OCI-M2 (cell line): Measurements from ENCODE around the gene DNMT3L.
"Not testable (repeated sequence)": the region's sequence is repeated elsewhere in the genome, so short reads cannot be mapped to it uniquely, and the experiment has no call there.

ENCODE experiments used
- DNase-seq: peaks from one replicate; lab custom pipeline; 2025; ENCODE audit not compliant: unreplicated experiment; lab: John Stamatoyannopoulos, UW

The DNMT3L gene

GRCh38 chr21:44261675-44262295 is at the start of gene DNMT3L:
Gene DNMT3L (minus strand): TSS chr21:44261897. CDS start chr21:44261259, 638 bp downstream.
- DNase-seq: no peak

DNA sequence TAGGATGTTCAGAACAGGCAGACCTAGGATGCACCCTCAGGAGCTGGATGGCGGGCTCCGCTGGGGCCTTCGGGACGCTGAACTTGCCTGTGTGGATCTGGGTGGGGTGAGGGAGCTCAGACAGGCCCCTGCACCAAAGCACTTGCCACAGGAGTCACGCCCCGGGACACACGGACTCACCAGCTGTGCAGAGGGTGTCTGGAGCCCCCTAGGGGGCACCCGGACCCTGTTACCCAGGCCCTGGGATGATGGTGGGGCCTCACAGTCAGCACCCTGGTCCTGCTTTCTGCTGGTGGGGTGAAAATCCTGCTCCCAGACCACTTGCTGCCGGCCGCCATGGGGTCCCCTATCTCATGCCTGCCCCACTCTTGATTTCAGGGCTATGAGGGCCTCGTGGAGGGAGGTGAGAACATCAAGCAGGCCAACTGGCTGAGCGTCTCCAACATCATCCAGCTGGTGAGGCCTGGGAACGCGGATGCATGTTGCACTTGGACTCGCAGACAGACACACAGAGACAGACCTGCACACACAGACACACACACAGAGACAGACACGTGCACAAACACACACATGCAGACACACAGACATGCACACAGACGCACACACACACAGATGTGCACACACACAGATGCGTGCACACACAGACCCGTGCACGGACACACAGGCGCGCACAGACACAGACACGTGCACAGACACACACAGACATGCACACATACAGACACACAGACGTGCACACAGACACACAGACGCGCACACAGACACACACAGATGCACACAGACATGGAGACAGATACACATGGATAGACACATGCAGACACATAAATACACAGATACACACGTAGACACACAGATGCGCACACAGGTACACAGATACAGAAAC is 49.2 kb upstream of the DNMT3L start:
- no peak for DNase-seq

- DNase-seq: no peak
These were observed 45.4 kb upstream of the DNMT3L start for GRCh38 chr21:44306936-44307704.

DNA sequence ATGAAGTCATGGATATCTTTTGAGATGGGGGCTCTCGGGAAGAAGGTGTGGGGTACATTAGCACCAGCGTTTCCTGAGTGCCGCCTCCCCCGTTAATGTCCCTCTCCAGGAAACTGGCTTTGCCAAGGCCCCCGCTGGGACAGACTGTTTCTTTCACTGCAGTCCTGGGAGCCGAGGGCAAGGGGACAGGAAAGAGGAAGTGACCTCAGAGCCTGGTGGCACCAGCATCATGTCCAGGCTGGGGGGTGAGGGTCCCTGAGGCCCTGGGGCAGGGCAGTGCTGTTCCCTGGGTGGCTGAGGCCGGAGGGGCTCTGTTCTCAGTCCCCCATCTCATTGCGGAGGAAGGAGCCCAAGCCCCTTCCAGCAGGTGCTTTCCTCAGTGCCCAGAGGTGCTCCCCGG is 44.0 kb upstream of the DNMT3L start:
- DNase-seq: no peak

DNA sequence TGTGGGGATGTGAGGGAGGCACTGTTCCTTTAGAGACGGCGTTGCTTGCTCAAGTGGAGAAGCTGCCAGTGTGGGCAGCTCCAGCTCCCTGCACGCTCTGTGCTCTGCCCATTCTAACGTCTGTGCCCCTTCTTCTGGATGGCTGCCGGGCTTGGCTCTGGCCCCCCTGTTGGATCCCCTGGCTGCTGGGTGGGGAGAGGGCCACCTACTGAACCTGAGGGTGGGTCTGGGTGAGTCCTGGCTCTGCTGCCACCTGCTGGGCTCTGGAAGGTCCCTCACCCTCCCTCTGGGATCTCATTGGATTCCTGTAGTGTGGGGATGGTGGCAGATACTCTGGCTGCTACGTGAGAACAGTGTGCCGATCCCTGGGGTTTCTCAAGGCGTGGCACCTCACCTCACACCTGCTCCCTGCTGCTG is 43.2 kb upstream of the DNMT3L start:
- DNase-seq: peak; percentile 63

GRCh38 chr21:44304011-44304616 is 42.4 kb upstream of the DNMT3L start:
- DNase-seq: no peak

DNA sequence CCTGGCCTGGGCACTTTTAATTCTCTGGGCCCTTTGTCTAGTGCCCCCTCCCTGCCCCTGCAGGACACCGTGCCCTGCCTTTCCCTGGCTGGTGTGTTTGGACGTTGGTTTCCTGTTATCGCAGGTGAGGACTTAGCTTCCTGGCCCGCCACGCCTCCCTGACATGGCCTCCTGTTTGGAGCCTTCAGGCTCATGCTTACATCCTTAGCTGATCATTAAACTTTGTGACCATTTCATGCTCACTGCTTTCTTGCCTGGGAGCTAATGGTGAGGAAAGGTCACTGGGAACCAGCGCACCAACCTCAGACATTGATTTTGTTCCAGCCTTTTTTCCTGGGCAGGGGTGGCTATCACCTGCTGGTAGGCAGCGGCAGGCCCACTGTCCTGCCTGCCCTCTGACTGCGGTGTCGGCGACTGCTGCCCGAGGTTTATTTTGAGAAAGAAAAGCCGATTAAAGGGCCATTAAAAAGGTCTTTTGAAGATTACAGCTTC is 41.8 kb upstream of the DNMT3L start:
- no peak for DNase-seq

GRCh38 chr21:44302573-44303401 is 41.1 kb upstream of the DNMT3L start:
- DNase-seq: not testable (repeated sequence)

GRCh38 chr21:44301961-44302406 is 40.3 kb upstream of the DNMT3L start:
- no peak for DNase-seq

GRCh38 chr21:44301141-44301540 is 39.4 kb upstream of the DNMT3L start:
- DNase-seq: no peak

DNA sequence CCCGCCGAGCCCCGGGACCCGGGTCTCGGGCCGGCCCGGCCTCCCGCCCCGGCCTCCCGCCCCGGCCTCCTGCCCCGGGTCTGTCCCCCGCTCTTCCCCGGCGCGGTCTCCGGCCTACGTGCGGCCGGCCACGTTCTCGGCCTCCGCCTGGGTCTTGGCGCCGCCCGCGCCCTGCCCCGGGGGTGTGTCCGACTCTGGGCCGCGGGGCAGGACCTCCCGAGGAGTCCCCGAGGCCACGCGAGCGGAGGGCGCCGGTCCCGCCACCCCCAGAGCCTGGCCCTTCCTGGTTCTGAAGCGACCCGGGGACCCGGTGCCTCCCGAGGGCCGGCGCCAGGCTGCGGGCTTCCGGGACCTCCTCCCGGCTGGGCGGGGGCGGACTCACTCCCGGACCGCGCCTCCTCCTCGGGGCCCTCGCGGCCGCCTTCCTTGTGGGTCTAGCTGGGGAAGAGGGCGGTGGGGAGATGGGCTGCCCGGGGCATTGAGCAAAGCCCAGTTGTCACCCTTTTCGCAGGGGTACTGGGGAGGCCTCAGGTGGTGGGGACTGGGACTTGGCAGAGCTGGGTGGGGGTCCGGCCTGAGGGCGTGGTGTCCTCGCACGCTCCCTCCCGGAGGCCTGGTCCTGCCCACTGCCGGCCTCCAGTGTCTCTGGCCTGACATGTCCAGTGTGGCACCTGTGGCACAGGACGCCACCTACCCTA is 38.7 kb upstream of the DNMT3L start:
- peak; percentile 40 for DNase-seq

DNA sequence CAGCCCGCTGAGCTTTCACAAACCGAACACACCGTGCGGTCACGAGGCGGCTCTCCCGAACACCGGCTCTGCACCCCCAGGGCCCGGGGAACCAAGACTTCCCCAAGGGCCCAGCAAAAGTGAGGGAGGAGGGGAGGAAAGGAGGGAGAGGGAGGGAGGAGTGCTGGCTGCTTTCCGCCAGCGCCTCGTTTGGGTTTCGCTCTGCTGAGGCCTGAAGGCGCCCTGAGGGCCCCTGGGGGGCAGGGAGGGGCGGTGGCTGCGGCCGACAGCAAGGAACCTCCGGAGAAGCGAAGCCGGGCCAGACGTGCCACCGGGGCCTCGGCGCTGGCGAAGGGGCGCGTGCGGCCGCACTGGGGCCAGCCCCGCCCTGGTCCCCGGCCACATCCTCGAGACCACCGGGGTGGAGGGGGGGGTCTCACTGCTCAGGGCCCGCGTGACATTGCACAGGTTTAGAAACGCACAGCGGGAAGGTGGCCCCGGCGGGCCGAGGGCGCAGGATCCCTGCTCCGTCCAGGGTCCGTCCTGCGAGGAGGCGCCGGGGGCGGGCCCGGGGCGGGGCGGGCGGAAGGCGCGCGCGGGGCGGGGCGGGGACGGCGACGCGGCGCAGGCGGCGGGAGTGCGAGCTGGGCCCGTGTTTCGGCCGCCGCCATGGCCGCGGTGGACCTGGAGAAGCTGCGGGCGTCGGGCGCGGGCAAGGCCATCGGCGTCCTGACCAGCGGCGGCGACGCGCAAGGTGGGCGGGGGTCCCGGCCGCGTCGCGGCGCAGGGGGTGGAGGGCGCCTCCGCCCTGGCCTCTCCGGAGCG is 38.0 kb upstream of the DNMT3L start, which contains the start of gene PFKL:
TSS of gene PFKL (plus strand) at position 596 of the 804 bp plus-strand sequence. CDS start at position 649, 53 bp downstream.
- DNase-seq: peak; percentile 80

DNA sequence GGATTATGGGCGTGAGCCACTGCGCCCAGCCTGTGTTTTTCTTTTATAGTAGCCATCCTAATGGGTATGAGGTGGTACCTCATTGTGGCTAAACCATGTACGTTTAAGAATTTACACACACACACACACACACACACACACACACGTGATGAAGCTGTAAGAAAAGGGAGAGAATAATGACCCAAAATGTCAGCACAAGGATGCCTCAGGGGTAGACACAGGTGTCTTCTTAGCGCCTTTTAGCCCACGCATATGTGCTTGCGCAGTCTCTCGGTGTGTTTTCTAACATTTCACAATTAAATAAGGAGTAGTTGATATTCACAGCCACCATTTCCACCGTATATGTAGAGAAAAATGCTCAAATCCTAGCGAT is 37.4 kb upstream of the DNMT3L start:
- no peak for DNase-seq

DNA sequence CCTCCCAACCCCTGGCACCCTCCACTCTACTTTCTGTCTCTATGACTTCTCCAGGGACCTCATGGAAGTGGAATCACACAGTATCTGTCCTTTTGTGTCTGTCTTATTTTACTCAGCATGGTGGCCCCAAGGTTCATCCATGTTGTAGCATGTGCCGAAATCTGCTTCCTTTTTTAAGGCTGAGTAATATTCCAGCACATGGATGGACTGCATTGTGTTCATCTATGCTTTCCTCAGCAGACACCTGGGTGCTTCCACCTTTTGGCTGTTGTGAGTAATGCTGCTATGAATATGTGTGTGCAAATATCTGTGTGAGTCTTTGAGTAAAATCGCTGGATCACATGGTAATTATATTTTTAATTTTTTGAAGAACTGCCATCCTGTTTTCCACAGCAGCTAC is 36.6 kb upstream of the DNMT3L start:
- no peak for DNase-seq

- peak; percentile 94 for DNase-seq
These were observed 36.0 kb upstream of the DNMT3L start for GRCh38 chr21:44297525-44298290.

DNA sequence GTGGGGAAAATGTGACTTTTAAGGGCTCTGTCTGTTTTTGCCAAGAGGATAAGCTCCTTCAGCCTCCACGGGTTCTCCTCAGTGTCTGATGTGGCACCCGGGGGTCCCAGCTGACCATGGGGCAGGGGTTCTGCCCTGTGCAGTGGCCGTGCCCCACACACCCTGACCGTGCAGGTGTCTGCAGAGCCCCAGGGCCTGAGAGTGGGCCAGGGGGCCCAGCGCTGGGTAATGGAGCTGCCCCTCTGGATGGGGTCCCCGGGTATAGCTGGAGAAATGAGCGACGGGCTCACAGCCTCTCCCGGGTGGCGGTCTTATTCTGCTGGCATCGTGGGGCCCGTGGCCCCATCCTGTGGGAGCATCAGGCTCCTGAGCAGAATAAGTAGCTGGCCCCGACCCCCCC is 35.2 kb upstream of the DNMT3L start:
- no peak for DNase-seq

- DNase-seq: no peak
These were observed 34.4 kb upstream of the DNMT3L start for GRCh38 chr21:44296103-44296519.

- no peak for DNase-seq
These were observed 33.9 kb upstream of the DNMT3L start for GRCh38 chr21:44295646-44296045.
